Measurements from ENCODE around the gene C2orf69.
"Not testable (repeated sequence)": the region's sequence is repeated elsewhere in the genome, so short reads cannot be mapped to it uniquely, and the experiment has no call there.

The C2orf69 gene

GRCh38 chr2:199911052-199911876 lies at the start of gene C2orf69:
TSS of gene C2orf69 (plus strand) at chr2:199911293. CDS start at chr2:199911439, 146 bp downstream.
- peak; percentile 98 to 99 for DNase-seq

GRCh38 chr2:199862788-199863187 lies 48.3 kb upstream of the C2orf69 start:
- DNase-seq, result no peak

- DNase-seq, result no peak
Observed at GRCh38 chr2:199865905-199866304, 45.2 kb upstream of the C2orf69 start.

GRCh38 chr2:199868431-199869226 lies 42.5 kb upstream of the C2orf69 start:
- no peak for DNase-seq

- DNase-seq, result no peak
Observed at GRCh38 chr2:199869227-199869541, 41.9 kb upstream of the C2orf69 start.

GRCh38 chr2:199869653-199870052 lies 41.4 kb upstream of the C2orf69 start:
- no peak for DNase-seq

- no peak for DNase-seq
Observed at GRCh38 chr2:199870581-199870980, 40.5 kb upstream of the C2orf69 start.

- no peak for DNase-seq
Observed at GRCh38 chr2:199874209-199874608, 36.9 kb upstream of the C2orf69 start.

- no peak for DNase-seq
Observed at GRCh38 chr2:199875400-199875799, 35.7 kb upstream of the C2orf69 start.

- no peak for DNase-seq
Observed at GRCh38 chr2:199882667-199883066, 28.4 kb upstream of the C2orf69 start.

- DNase-seq, result no peak
Observed at GRCh38 chr2:199883474-199884212, 27.4 kb upstream of the C2orf69 start.

GRCh38 chr2:199895406-199895805 lies 15.7 kb upstream of the C2orf69 start:
- no peak for DNase-seq

GRCh38 chr2:199896617-199897016 lies 14.5 kb upstream of the C2orf69 start:
- no peak for DNase-seq

- DNase-seq, result no peak
Observed at GRCh38 chr2:199901942-199902341, 9.2 kb upstream of the C2orf69 start.

- DNase-seq, result no peak
Observed at GRCh38 chr2:199902486-199903110, 8.5 kb upstream of the C2orf69 start.

GRCh38 chr2:199903111-199903510 lies 8.0 kb upstream of the C2orf69 start:
- DNase-seq, result no peak

- no peak for DNase-seq
Observed at GRCh38 chr2:199907008-199907714, 3.9 kb upstream of the C2orf69 start.

- peak in 1 of 2 experiments; percentile 36 for DNase-seq
Observed at GRCh38 chr2:199910338-199911051, 598 bp upstream of the C2orf69 start.

GRCh38 chr2:199911877-199912161 lies 726 bp downstream of the C2orf69 start:
- no peak for DNase-seq

- not testable (repeated sequence) for DNase-seq
Observed at GRCh38 chr2:199912553-199913114, 1.5 kb downstream of the C2orf69 start.

GRCh38 chr2:199914372-199914958 lies 3.4 kb downstream of the C2orf69 start:
- no peak for DNase-seq

All from NCI-H526 (cell line).